DND-41 (cell line): ENCODE data around the gene PRXL2B.

Source experiments
- ATAC-seq: fragments of 200-7000 bp; cut with Tn5 transposase; 3 replicates; pipeline ENCODE4 v1.9.1; 2021; ENCODE audit warnings: low read depth; ENCODE audit not compliant: insufficient read depth
- DNase-seq: peaks from one replicate; pipeline ENCODE4 v3.0.0-alpha.2; 2020
- H2AFZ ChIP-seq: 2 replicates; pipeline ENCODE4 v1.6.0; 2012; ENCODE audit warnings: low read depth, low read length
- H3K27ac ChIP-seq: 2 replicates; pipeline ENCODE4 v1.5.1; 2012; ENCODE audit warnings: low read length, inconsistent platforms
- H3K27me3 ChIP-seq: fragments of 200-600 bp; sonication (generic); 2 replicates; pipeline ENCODE4 v1.6.0; 2012; ENCODE audit warnings: low read length, mild to moderate bottlenecking, inconsistent platforms; ENCODE audit not compliant: insufficient read depth, poor library complexity
- H3K36me3 ChIP-seq: 2 replicates; pipeline ENCODE4 v1.5.1; 2012; ENCODE audit warnings: low read length, inconsistent platforms; ENCODE audit not compliant: insufficient read depth
- H3K4me1 ChIP-seq: 2 replicates; pipeline ENCODE4 v1.5.1; 2012; ENCODE audit warnings: mild to moderate bottlenecking, low read length; ENCODE audit not compliant: insufficient read depth
- H3K4me2 ChIP-seq: 2 replicates; pipeline ENCODE4 v1.6.0; 2012; ENCODE audit warnings: mild to moderate bottlenecking, moderate library complexity, low read length, inconsistent platforms; ENCODE audit not compliant: insufficient read depth
- H3K4me3 ChIP-seq, 2 experiments: fragments of 200-600 bp in 1 of 2; shearing (Covaris generic) in 1 of 2; 2 replicates each; pipeline ENCODE4 v1.5.1; 2012 to 2016; ENCODE audit warnings: inconsistent platforms in 2 of 2, low read length in 2 of 2, mild to moderate bottlenecking in 2 of 2, low read depth in 1 of 2, moderate library complexity in 1 of 2
- H3K79me2 ChIP-seq: 2 replicates; pipeline ENCODE4 v1.6.0; 2012; ENCODE audit warnings: low read length, inconsistent platforms; ENCODE audit not compliant: insufficient read depth
- H3K9ac ChIP-seq: 2 replicates; pipeline ENCODE4 v1.6.0; 2012; ENCODE audit warnings: low read depth, mild to moderate bottlenecking, inconsistent platforms, low read length, moderate library complexity
- H3K9me3 ChIP-seq: 2 replicates; pipeline ENCODE4 v1.5.1; 2012; ENCODE audit warnings: low read length, moderate library complexity, mild to moderate bottlenecking, inconsistent platforms; ENCODE audit not compliant: insufficient read depth, severe bottlenecking
- H4K20me1 ChIP-seq: 2 replicates; pipeline ENCODE4 v1.6.0; 2012; ENCODE audit warnings: low read length; ENCODE audit not compliant: insufficient read depth
- EZH2 ChIP-seq: IDR thresholded peaks from 3 replicates; pipeline ENCODE4 v1.6.1; 2012; ENCODE audit warnings: borderline replicate concordance, low read depth, mild to moderate bottlenecking, moderate library complexity, low read length, inconsistent platforms; ENCODE audit not compliant: severe bottlenecking
- TF ChIP-seq, protein P1 (sequence below): IDR thresholded peaks from 2 replicates; pipeline ENCODE4 v1.5.1; 2012; ENCODE audit warnings: borderline replicate concordance, low read length, moderate library complexity, mild to moderate bottlenecking; ENCODE audit not compliant: poor library complexity, severe bottlenecking; ENCODE audit errors: extremely low read depth

Gene PRXL2B

GRCh38 chr1:2595812-2596529, 9.4 kb downstream of the PRXL2B start:
- no peaks in the 10 kb centered on the region for H3K27me3 ChIP-seq

GRCh38 chr1:2596530-2597333, 10.2 kb downstream of the PRXL2B start:
- ATAC-seq (no peak), DNase-seq (no peak)
- Histone ChIP-seq H4K20me1 (no peaks in the 10 kb centered on the region), H3K4me3 (no peak overlapping the region), H3K9ac (no peak overlapping the region), H3K4me1 (no peaks in the 10 kb centered on the region), H3K27ac (no peak overlapping the region), H3K27me3 (no peaks in the 10 kb centered on the region), H3K79me2 (no peaks in the 10 kb centered on the region), H3K4me2 (no peak overlapping the region), H3K9me3 (peaks cover 3% of the 10 kb centered on the region), H2AFZ (no peak overlapping the region), H3K36me3 (no peaks in the 10 kb centered on the region)
- TF ChIP-seq, protein P1, sequence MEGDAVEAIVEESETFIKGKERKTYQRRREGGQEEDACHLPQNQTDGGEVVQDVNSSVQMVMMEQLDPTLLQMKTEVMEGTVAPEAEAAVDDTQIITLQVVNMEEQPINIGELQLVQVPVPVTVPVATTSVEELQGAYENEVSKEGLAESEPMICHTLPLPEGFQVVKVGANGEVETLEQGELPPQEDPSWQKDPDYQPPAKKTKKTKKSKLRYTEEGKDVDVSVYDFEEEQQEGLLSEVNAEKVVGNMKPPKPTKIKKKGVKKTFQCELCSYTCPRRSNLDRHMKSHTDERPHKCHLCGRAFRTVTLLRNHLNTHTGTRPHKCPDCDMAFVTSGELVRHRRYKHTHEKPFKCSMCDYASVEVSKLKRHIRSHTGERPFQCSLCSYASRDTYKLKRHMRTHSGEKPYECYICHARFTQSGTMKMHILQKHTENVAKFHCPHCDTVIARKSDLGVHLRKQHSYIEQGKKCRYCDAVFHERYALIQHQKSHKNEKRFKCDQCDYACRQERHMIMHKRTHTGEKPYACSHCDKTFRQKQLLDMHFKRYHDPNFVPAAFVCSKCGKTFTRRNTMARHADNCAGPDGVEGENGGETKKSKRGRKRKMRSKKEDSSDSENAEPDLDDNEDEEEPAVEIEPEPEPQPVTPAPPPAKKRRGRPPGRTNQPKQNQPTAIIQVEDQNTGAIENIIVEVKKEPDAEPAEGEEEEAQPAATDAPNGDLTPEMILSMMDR = no peak
- no peak for TF ChIP-seq EZH2

More at GRCh38 chr1:2595812-2596529, 9.4 kb downstream of the PRXL2B start:
- DNase-seq = no peak
- Histone ChIP-seq H3K4me3 (no peak overlapping the region), H3K4me2 (no peak overlapping the region), H3K36me3 (no peaks in the 10 kb centered on the region), H3K79me2 (no peaks in the 10 kb centered on the region), H3K27ac (no peak overlapping the region), H3K4me1 (no peaks in the 10 kb centered on the region), H4K20me1 (no peaks in the 10 kb centered on the region), H3K9me3 (peaks cover 3% of the 10 kb centered on the region), H3K9ac (no peak overlapping the region), H2AFZ (no peak overlapping the region)
- TF ChIP-seq, protein P1 = no peak
- TF ChIP-seq EZH2 = no peak
- ATAC-seq = no peak

- no peak for ATAC-seq
- H3K9ac ChIP-seq = no peak overlapping the region
- no peaks in the 10 kb centered on the region for H3K36me3 ChIP-seq
- H3K9me3 ChIP-seq = peaks cover 3% of the 10 kb centered on the region
- H3K27me3 ChIP-seq = no peaks in the 10 kb centered on the region
- H3K27ac ChIP-seq = no peak overlapping the region
- H3K4me1 ChIP-seq = no peaks in the 10 kb centered on the region
- H2AFZ ChIP-seq = no peak overlapping the region
- no peak for TF ChIP-seq EZH2
- TF ChIP-seq, protein P1 = no peak
- H3K79me2 ChIP-seq = no peaks in the 10 kb centered on the region
- H3K4me3 ChIP-seq = no peak overlapping the region
- H3K4me2 ChIP-seq = no peak overlapping the region
- no peak for DNase-seq
- no peaks in the 10 kb centered on the region for H4K20me1 ChIP-seq
Measured at GRCh38 chr1:2597441-2598328, 11.1 kb downstream of the PRXL2B start.
